GM10248 (cell line): ENCODE results near the gene ZNF775.

Experiments used
- CTCF ChIA-PET: fragments of 300-600 bp; sonication (Branson Sonifier 250); formaldehyde crosslinking; extraction: SDS; loops from one replicate; lab custom pipeline; 2021; ENCODE audit warnings: antibody characterized with exemption; lab: Yijun Ruan, JAX
- POLR2A ChIA-PET: fragments of 350-650 bp; sonication (Branson Sonifier 250); formaldehyde crosslinking; extraction: SDS; loops from one replicate; lab custom pipeline; 2020; ENCODE audit warnings: antibody characterized with exemption; lab: Yijun Ruan, JAX
- DNase-seq: peaks from one replicate; pipeline ENCODE4 v3.0.0; 2012; ENCODE audit errors: extremely low spot score
- CTCF ChIP-seq: IDR thresholded peaks from 2 replicates; pipeline ENCODE4 v1.5.1; 2012; ENCODE audit warnings: mild to moderate bottlenecking, low read depth; ENCODE audit errors: extremely low read depth, missing control alignments, control extremely low read depth

The ZNF775 gene

GRCh38 chr7:150404172-150404804 is 25.2 kb downstream of the ZNF775 start:
- POLR2A ChIA-PET: no interaction called here
- DNase-seq: no peak
- TF ChIP-seq CTCF: no peak
- CTCF ChIA-PET: interaction anchor here (0.6 to 1.6 kb wide), 10 partner anchors 10 to 59 kb away, joined by 3 to 6 read pairs (median 3); no protein-coding TSS in a partner anchor

- peak; percentile 87 for DNase-seq
- POLR2A ChIA-PET: interaction anchor here (0.5 to 0.9 kb wide), 2 partner anchors 28 to 1385 kb away, joined by 3 to 6 read pairs; no protein-coding TSS in a partner anchor
- TF ChIP-seq CTCF: peak; percentile 45
- CTCF ChIA-PET: interaction anchor here (0.6 to 2.3 kb wide), 19 partner anchors 9 to 60 kb away, joined by 3 to 10 read pairs (median 4); partner anchors contain the start of gene REPIN1
Observed at GRCh38 chr7:150404805-150405583, 25.9 kb downstream of the ZNF775 start.

GRCh38 chr7:150405584-150406311 is 26.6 kb downstream of the ZNF775 start:
- ChIA-PET CTCF (interaction anchor here (1.0 to 4.1 kb wide), 12 partner anchors 12 to 49 kb away, joined by 3 to 17 read pairs (median 7); partner anchors contain the start of gene REPIN1), POLR2A (interaction anchor here (0.5 to 0.9 kb wide), 2 partner anchors 28 to 1386 kb away, joined by 3 to 6 read pairs; no protein-coding TSS in a partner anchor)
- no peak for TF ChIP-seq CTCF
- no peak for DNase-seq

- CTCF ChIA-PET: interaction anchor here (0.8 to 4.1 kb wide), 13 partner anchors 12 to 50 kb away, joined by 3 to 17 read pairs (median 7); partner anchors contain the start of gene REPIN1
- POLR2A ChIA-PET: interaction anchor here (0.9 kb wide), 1 partner anchor 27 kb away, joined by 6 read pairs; no protein-coding TSS in a partner anchor
- DNase-seq: no peak
- TF ChIP-seq CTCF: no peak
Observed at GRCh38 chr7:150406312-150406566, 27.1 kb downstream of the ZNF775 start.

- CTCF ChIA-PET: interaction anchor here (0.5 to 4.1 kb wide), 12 partner anchors 11 to 92 kb away, joined by 3 to 17 read pairs (median 6); partner anchors contain the start of gene REPIN1
Observed at GRCh38 chr7:150406567-150407421, 27.7 kb downstream of the ZNF775 start.

More at GRCh38 chr7:150406567-150407421, 27.7 kb downstream of the ZNF775 start:
- POLR2A ChIA-PET: no interaction called here
- TF ChIP-seq CTCF: no peak
- DNase-seq: peak; percentile 54
